Measurements from ENCODE around the gene F8.

- TF ChIP-seq CTCF (IDR thresholded peaks at IDR 0.05 in 2 of 3, conservative IDR thresholded peaks at IDR 0.05 in 1 of 3; ENCODE audit: insufficient read depth in 2 of 3, low read depth in 1 of 3, low read length in 3 of 3), result no peak
- TF ChIP-seq FOXM1 (IDR thresholded peaks at IDR 0.05; ENCODE audit: low read depth), result no peak
- no peak for TF ChIP-seq FOXM1 (CRISPR knock-in tag; IDR thresholded peaks at IDR 0.05; ENCODE audit: low read depth)
- TF ChIP-seq TARDBP (IDR thresholded peaks at IDR 0.05), result no peak
- no peak for TF ChIP-seq KLF1 (tag; IDR thresholded peaks at IDR 0.05)
- TF ChIP-seq RFX1 (IDR thresholded peaks at IDR 0.05), result no peak
- no peak for TF ChIP-seq ZEB2 (IDR thresholded peaks at IDR 0.05)
- no peak for TF ChIP-seq BRCA1 (IDR thresholded peaks at IDR 0.05)
- TF ChIP-seq BRCA1 (CRISPR knock-in tag; IDR thresholded peaks at IDR 0.05), result no peak
- TF ChIP-seq MAZ (CRISPR knock-in tag; conservative IDR thresholded peaks at IDR 0.05 in 1 of 2, IDR thresholded peaks at IDR 0.05 in 1 of 2), result no peak
- no peak for TF ChIP-seq CHD1 (IDR thresholded peaks at IDR 0.05; ENCODE audit: low read length)
- TF ChIP-seq GTF2F1 (IDR thresholded peaks at IDR 0.05; ENCODE audit: low read depth, low read length), result no peak
- no peak for TF ChIP-seq IRF1 (CRISPR knock-in tag; IDR thresholded peaks at IDR 0.05; ENCODE audit: borderline replicate concordance)
- no peak for TF ChIP-seq ZNF583 (CRISPR knock-in tag; IDR thresholded peaks at IDR 0.05)
- no peak for TF ChIP-seq GABPA (tag; conservative IDR thresholded peaks at IDR 0.05; ENCODE audit: low read depth)
These were observed 197.9 kb downstream of the F8 start for GRCh38 chrX:154824638-154825037.

Measured in K562 (cell line).